Glutamatergic neuron (in vitro differentiated cells): ENCODE measurements around the gene OR2F1. TPM values are rescaled to one million over a fixed set of nuclear protein-coding genes. Genes with fewer than 3 reads are reported as not detected.

Experiments used
- DNase-seq: peaks from one replicate; pipeline ENCODE4 v3.0.0; 2022
- H3K27ac Mint-ChIP-seq: one replicate; pipeline ENCODE4 v1.8.0; 2020; ENCODE audit warnings: mild to moderate bottlenecking, mixed read lengths, inconsistent platforms; ENCODE audit not compliant: unreplicated experiment
- H3K27me3 Mint-ChIP-seq: one replicate; pipeline ENCODE4 v1.8.0; 2020; ENCODE audit warnings: mild to moderate bottlenecking, moderate library complexity, mixed read lengths, inconsistent platforms; ENCODE audit not compliant: unreplicated experiment
- H3K36me3 Mint-ChIP-seq: one replicate; pipeline ENCODE4 v1.8.0; 2020; ENCODE audit warnings: mild to moderate bottlenecking, mixed read lengths, inconsistent platforms; ENCODE audit not compliant: unreplicated experiment
- H3K4me1 Mint-ChIP-seq: one replicate; pipeline ENCODE4 v1.8.0; 2020; ENCODE audit warnings: mild to moderate bottlenecking, low read depth, mixed read lengths, inconsistent platforms; ENCODE audit not compliant: unreplicated experiment
- H3K4me3 Mint-ChIP-seq: one replicate; pipeline ENCODE4 v1.8.0; 2020; ENCODE audit warnings: mild to moderate bottlenecking, mixed read lengths, inconsistent platforms; ENCODE audit not compliant: unreplicated experiment
- H3K9me3 Mint-ChIP-seq: one replicate; pipeline ENCODE4 v1.8.0; 2020; ENCODE audit warnings: mild to moderate bottlenecking, moderate library complexity, mixed read lengths, inconsistent platforms; ENCODE audit not compliant: unreplicated experiment
- CTCF ChIP-seq: fragments of 200-600 bp; sonication (generic); IDR thresholded peaks from one replicate; pipeline ENCODE4 v1.5.0; 2021; ENCODE audit not compliant: partially characterized antibody, unreplicated experiment
- total RNA-seq: library from RNA; stranded (reverse); fragmentation: NEBNext Ultra II Directional; extraction: Animal tissue kit (Norgen Biotek cat#: 25700); gene quantifications from one replicate; pipeline ENCODE4 v1.2.1, GENCODE V29; 2021; ENCODE audit not compliant: unreplicated experiment

OR2F1 gene
- total RNA-seq, 1 donor from 2014 or later: not detected

- no peak for TF ChIP-seq CTCF
- no peak overlapping the region for H3K27ac Mint-ChIP-seq
- H3K27me3 Mint-ChIP-seq: peaks cover 5% of the 10 kb centered on the region
- H3K9me3 Mint-ChIP-seq: peaks cover 1% of the 10 kb centered on the region
- H3K36me3 Mint-ChIP-seq: peaks cover 14% of the 10 kb centered on the region
- DNase-seq: no peak
- H3K4me3 Mint-ChIP-seq: no peak overlapping the region
- H3K4me1 Mint-ChIP-seq: no peaks in the 10 kb centered on the region
Measured at GRCh38 chr7:144011458-144012230, 57.0 kb downstream of the OR2F1 start.

Other genes with a start within 250 kb of the OR2F1 start
- gene CTAGE6, start 197.1 kb upstream of the OR2F1 start, total RNA-seq: not detected
- 268 TPM for gene TCAF1, start 52.7 kb upstream of the OR2F1 start, total RNA-seq
- gene OR2F2, start 19.6 kb upstream of the OR2F1 start, total RNA-seq: not detected
- gene OR6B1, start 45.5 kb downstream of the OR2F1 start, total RNA-seq: not detected
- not detected for gene OR2A5, start 94.1 kb downstream of the OR2F1 start, total RNA-seq
- gene OR2A25, start 115.0 kb downstream of the OR2F1 start, total RNA-seq: not detected
- gene OR2A12, start 131.4 kb downstream of the OR2F1 start, total RNA-seq: not detected
- not detected for gene OR2A2, start 154.7 kb downstream of the OR2F1 start, total RNA-seq
- not detected for gene OR2A14, start 168.3 kb downstream of the OR2F1 start, total RNA-seq
- gene CTAGE4, start 228.6 kb downstream of the OR2F1 start, total RNA-seq: 0.17 TPM
- gene ARHGEF35, start 241.0 kb downstream of the OR2F1 start, total RNA-seq: 0.69 TPM